ENCODE data around the gene CDH4. TPM values are rescaled to one million over a fixed set of nuclear protein-coding genes. Genes with fewer than 3 reads are reported as not detected.

CDH4 gene
- total RNA-seq, 1 donor from 2014 or later, result not detected

DNA sequence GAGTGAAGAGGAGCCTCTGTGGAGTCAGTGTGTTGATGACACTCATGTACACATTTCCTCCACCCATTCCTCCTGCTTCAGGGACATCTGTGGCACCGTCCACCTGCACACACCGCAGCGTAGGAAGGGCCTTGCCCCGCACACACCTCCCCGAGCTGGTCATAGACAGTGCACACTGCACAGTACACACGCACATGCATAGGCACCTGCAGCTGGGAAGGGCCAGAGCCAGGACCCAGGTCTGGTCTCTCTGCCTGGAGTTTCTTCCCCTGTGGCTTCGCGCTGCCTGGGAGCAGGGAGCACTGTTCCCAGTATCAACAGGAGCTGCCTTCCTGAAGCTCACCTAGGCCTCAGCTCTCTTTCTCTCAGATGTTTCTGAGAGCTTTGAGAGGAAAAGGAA is 473.1 kb downstream of the CDH4 start:
- Mint-ChIP-seq H3K27me3 (no peaks in the 10 kb centered on the region), H3K27ac (no peak overlapping the region), H3K4me1 (no peaks in the 10 kb centered on the region), H3K9me3 (no peaks in the 10 kb centered on the region), H3K4me3 (no peak overlapping the region), H3K36me3 (ENCODE audit: low read depth) (no peaks in the 10 kb centered on the region)
- intact Hi-C loops (cut with micrococcal nuclease), result no loop called here
- TF ChIP-seq, protein P1, sequence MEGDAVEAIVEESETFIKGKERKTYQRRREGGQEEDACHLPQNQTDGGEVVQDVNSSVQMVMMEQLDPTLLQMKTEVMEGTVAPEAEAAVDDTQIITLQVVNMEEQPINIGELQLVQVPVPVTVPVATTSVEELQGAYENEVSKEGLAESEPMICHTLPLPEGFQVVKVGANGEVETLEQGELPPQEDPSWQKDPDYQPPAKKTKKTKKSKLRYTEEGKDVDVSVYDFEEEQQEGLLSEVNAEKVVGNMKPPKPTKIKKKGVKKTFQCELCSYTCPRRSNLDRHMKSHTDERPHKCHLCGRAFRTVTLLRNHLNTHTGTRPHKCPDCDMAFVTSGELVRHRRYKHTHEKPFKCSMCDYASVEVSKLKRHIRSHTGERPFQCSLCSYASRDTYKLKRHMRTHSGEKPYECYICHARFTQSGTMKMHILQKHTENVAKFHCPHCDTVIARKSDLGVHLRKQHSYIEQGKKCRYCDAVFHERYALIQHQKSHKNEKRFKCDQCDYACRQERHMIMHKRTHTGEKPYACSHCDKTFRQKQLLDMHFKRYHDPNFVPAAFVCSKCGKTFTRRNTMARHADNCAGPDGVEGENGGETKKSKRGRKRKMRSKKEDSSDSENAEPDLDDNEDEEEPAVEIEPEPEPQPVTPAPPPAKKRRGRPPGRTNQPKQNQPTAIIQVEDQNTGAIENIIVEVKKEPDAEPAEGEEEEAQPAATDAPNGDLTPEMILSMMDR (IDR thresholded peaks at IDR 0.05), result no peak
- ChIA-PET CTCF (no interaction called here), POLR2A (no interaction called here)
- ATAC-seq (ENCODE audit: low read depth) (no peak), DNase-seq (no peak)

DNA sequence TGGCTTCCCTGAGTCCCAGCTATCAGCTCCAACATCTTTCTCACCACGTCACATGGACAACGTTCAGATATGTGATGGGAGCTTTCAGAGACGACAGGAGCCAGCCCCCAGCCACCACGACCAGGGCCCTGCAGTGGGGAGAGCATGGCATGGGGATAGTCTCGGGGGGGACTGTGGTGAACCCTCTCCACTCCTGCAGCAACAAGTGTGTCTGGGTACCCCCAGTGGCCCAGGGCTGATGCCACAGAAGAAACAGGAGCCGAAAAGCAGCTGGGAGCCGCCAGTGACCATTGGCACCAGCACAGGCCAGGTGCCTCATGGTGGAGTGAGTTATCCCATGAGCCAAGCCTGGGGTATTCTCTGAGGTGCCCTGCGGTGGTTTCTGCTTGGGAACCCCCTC is 473.9 kb downstream of the CDH4 start:
- Mint-ChIP-seq H3K9me3 (no peaks in the 10 kb centered on the region), H3K27me3 (no peaks in the 10 kb centered on the region), H3K36me3 (ENCODE audit: low read depth) (no peaks in the 10 kb centered on the region), H3K4me1 (no peaks in the 10 kb centered on the region), H3K4me3 (no peak overlapping the region), H3K27ac (no peak overlapping the region)
- no peak for DNase-seq
- ATAC-seq (ENCODE audit: low read depth), result no peak
- ChIA-PET POLR2A (no interaction called here), CTCF (no interaction called here)
- intact Hi-C loops (cut with micrococcal nuclease), result no loop called here
- TF ChIP-seq, protein P1 (IDR thresholded peaks at IDR 0.05), result no peak

DNA sequence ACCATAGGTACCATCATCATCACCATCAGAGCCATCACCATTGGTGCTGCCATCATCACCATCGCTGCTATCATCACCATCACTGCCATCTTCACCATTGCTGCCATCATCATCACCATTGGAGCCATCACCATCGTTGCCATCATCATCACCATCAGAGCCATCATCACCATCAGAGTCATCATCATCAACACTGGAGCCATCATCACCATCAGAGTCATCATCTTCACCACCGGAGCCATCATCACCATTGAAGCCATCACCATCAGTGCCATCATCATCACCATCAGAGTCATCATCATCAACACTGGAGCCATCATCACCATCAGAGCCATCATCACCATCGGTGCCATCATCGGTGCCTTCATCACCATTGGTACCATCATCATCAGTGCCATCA is 474.9 kb downstream of the CDH4 start:
- TF ChIP-seq, protein P1 (IDR thresholded peaks at IDR 0.05), result no peak
- ChIA-PET POLR2A (no interaction called here), CTCF (no interaction called here)
- Mint-ChIP-seq H3K36me3 (ENCODE audit: low read depth) (no peaks in the 10 kb centered on the region), H3K4me3 (no peak overlapping the region), H3K27ac (no peak overlapping the region), H3K4me1 (no peaks in the 10 kb centered on the region), H3K27me3 (no peaks in the 10 kb centered on the region), H3K9me3 (no peaks in the 10 kb centered on the region)
- intact Hi-C loops (cut with micrococcal nuclease), result no loop called here
- no peak for ATAC-seq (ENCODE audit: low read depth)
- DNase-seq, result no peak

DNA sequence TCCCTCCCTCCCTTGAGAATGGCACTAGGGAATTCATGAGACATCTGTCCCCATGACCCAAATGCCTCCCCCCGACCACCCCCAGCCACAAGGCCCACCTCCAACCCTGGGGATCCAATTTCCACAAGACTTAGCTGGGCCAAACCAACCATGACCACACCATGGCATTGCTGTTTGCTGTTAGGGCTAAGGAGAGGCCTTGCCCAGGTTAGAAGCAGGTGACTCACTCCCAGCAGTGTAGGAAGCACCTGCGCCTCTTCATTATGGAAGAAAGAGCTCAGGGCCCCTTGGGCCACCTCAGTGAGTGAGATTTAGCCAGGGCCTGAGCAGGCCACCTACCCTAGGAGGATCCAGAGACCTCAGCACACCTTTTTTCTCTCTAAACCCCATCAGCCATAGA is 475.7 kb downstream of the CDH4 start:
- no peak for ATAC-seq (ENCODE audit: low read depth)
- Mint-ChIP-seq H3K27ac (no peak overlapping the region), H3K9me3 (no peaks in the 10 kb centered on the region), H3K27me3 (no peaks in the 10 kb centered on the region), H3K4me1 (no peaks in the 10 kb centered on the region), H3K4me3 (no peak overlapping the region), H3K36me3 (ENCODE audit: low read depth) (no peaks in the 10 kb centered on the region)
- ChIA-PET POLR2A (no interaction called here), CTCF (no interaction called here)
- TF ChIP-seq, protein P1 (IDR thresholded peaks at IDR 0.05), result no peak
- intact Hi-C loops (cut with micrococcal nuclease), result no loop called here
- DNase-seq, result no peak

DNA sequence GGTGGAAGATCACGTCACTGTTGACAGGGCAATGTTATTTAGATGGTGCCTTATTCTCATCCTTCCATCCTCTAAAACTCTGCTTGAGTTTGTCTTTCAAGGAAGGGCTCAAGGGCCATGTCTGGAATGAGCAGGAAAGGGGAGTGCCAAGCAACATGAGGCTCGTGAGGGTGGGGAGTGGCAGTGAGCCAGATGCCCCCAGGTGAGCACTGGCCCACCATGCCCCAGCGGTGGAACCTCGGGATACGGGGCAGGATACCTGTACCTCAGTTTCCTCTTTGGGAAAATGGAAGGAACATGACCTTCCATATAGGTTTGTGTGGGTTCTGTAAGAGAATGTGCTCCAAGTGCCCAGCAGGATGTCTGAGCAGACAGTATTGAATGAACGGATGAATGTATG is 476.3 kb downstream of the CDH4 start:
- no peaks in the 10 kb centered on the region for H3K36me3 Mint-ChIP-seq (ENCODE audit: low read depth)
- intact Hi-C loops (cut with micrococcal nuclease), result no loop called here
- H3K9me3 Mint-ChIP-seq, result no peaks in the 10 kb centered on the region
- H3K4me1 Mint-ChIP-seq, result no peaks in the 10 kb centered on the region
- ATAC-seq (ENCODE audit: low read depth), result no peak
- H3K27me3 Mint-ChIP-seq, result no peaks in the 10 kb centered on the region
- DNase-seq, result no peak
- TF ChIP-seq, protein P1 (IDR thresholded peaks at IDR 0.05), result no peak
- H3K27ac Mint-ChIP-seq, result no peak overlapping the region
- ChIA-PET POLR2A (no interaction called here), CTCF (no interaction called here)
- no peak overlapping the region for H3K4me3 Mint-ChIP-seq

Measured in activated B cell treated with CpG ODN at 0.5 μM for 24 hours (primary cell).